Body of pancreas (tissue), 4 donors: ENCODE results near the gene ALDH1B1. TPM values are rescaled to one million over a fixed set of nuclear protein-coding genes. Genes with fewer than 3 reads are reported as not detected.

Source experiments
- ATAC-seq: fragments of 150-250 bp; one replicate; pipeline ENCODE4 v1.9.1; 2016
- DNase-seq, 4 donors: peaks; one replicate each; pipeline ENCODE4 v3.0.0-alpha.2; 2019
- H3K27ac ChIP-seq, 4 donors: fragments of 200-600 bp; sonication (generic); 1 replicate in 3 of 4; 2 replicates in 1 of 4; pipeline versions ENCODE4 v1.5.1 to v1.6.1; 2016 to 2019; ENCODE audit warnings: mild to moderate bottlenecking in 1 of 4, mixed read lengths in 1 of 4, moderate library complexity in 1 of 4
- H3K27me3 ChIP-seq, 2 donors: fragments of 200-600 bp; sonication (generic); one replicate each; pipeline ENCODE4 v1.6.0; 2016; ENCODE audit warnings: mild to moderate bottlenecking in 1 of 2
- H3K36me3 ChIP-seq, 2 donors: fragments of 200-600 bp; sonication (generic); replicated peaks in 1 of 2; 2 replicates each; pipeline ENCODE4 v1.5.1; 2016; ENCODE audit warnings: low read depth in 2 of 2; ENCODE audit not compliant: insufficient read depth in 1 of 2
- H3K4me1 ChIP-seq: fragments of 200-600 bp; sonication (generic); one replicate; pipeline ENCODE4 v1.6.0; 2016
- H3K4me3 ChIP-seq, 2 donors: fragments of 200-600 bp; sonication (generic); 1 replicate in 1 of 2; 2 replicates in 1 of 2; pipeline ENCODE4 v1.5.1; 2016 to 2019
- H3K9me3 ChIP-seq, 3 donors: fragments of 200-600 bp; sonication (generic); 1 replicate in 2 of 3; 2 replicates in 1 of 3; pipeline ENCODE4 v1.5.1; 2016
- CTCF ChIP-seq, 7 experiments: fragments of 450-650 bp in 4 of 7; fragments of 200-600 bp in 3 of 7; sonication (generic) in 3 of 7; IDR thresholded peaks; one replicate each; pipeline ENCODE4 v1.5.1; 2016 to 2019; ENCODE audit warnings: antibody characterized with exemption in 7 of 7
- POLR2A ChIP-seq, 3 donors: fragments of 450-650 bp; IDR thresholded peaks; one replicate each; pipeline ENCODE4 v1.6.1; 2016; ENCODE audit warnings: antibody characterized with exemption in 3 of 3, mild to moderate bottlenecking in 2 of 3
- WGBS, 2 donors: methylation state at CpG; one replicate each; pipeline ENCODE4 v1.1.5; 2017; 5-methylcytosine and 5-hydroxymethylcytosine counted together
- intact Hi-C: fragments of 100-400 bp; cut with DNase I; formaldehyde crosslinking; loops from one replicate; pipeline ENCODE4 v1.15.1; 2023
- total RNA-seq, 2 donors: library from RNA; depleted of rRNA; stranded (reverse); fragments of >200 nt; gene quantifications; one replicate each; pipeline ENCODE4 v1.1.0, GENCODE V29; 2016

ALDH1B1 gene
- total RNA-seq, 2 donors from 2014 or later: 11.7 to 17.5 TPM

GRCh38 chr9:38356851-38357250 lies 35.7 kb upstream of the ALDH1B1 start:
- intact Hi-C loops: loop anchor here (10.0 kb wide), 1 partner anchor 272 kb away; no protein-coding TSS in a partner anchor
- no peak overlapping the region for H3K27ac ChIP-seq

DNA sequence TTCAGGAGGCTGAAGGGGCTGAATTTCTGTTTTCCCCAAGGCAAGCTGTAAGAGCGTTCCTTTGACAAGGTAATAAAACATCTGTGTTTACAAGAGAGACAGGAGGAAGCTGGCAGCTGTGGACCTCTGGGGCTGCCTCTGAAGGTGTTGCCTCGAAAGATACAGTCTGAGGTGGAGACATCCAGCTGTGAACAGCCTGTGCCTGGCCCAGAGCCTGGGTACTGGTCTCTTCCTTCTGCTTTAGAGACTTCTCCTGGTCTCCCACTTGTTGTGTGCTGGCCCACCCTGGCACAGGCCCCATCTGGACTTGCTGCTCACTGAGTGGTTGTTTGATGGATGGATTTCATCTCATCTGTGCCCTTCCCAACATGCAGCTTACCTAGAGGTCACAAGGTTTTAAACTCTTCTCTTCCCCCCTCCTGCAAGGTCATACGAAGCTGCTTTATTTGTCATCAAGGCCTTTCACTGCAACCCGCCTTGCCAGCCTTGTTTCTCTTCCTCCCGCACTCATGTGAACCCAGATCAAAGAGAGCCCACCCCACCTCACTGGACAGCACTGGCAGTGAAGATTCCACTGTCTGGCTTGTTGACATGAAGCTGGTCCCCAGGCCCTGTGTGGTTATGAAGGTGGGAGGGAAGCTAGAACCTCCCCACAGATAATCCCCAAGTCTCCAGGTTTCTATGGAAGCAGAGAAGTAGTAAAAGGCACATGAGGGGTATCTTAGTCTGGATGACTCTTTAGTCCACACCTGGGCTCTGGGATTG lies 35.0 kb upstream of the ALDH1B1 start:
- H3K27me3 ChIP-seq: no peaks in the 10 kb centered on the region
- DNase-seq: peak in 1 of 4 donors; percentile 2
- ATAC-seq: no peak
- no peak overlapping the region for H3K27ac ChIP-seq
- H3K4me3 ChIP-seq: no peak overlapping the region
- 76 to 82% methylated on average over 5 of the region's 5 CpGs for WGBS, 2 donors
- TF ChIP-seq CTCF (IDR thresholded peaks at IDR 0.05): no peak
- intact Hi-C loops: loop anchor here (10.0 kb wide), 1 partner anchor 273 kb away; no protein-coding TSS in a partner anchor
- H3K4me1 ChIP-seq: no peaks in the 10 kb centered on the region
- no peaks in the 10 kb centered on the region for H3K36me3 ChIP-seq
- no peaks in the 10 kb centered on the region for H3K9me3 ChIP-seq

More at GRCh38 chr9:38356851-38357250, 35.7 kb upstream of the ALDH1B1 start:
- Histone ChIP-seq H3K4me3 (no peak overlapping the region), H3K4me1 (no peaks in the 10 kb centered on the region), H3K36me3 (no peaks in the 10 kb centered on the region), H3K27me3 (no peaks in the 10 kb centered on the region), H3K9me3 (no peaks in the 10 kb centered on the region)
- peak in 1 of 4 donors; percentile 2 for DNase-seq
- TF ChIP-seq POLR2A (IDR thresholded peaks at IDR 0.05) (no peak), CTCF (IDR thresholded peaks at IDR 0.05) (no peak)
- no peak for ATAC-seq
- 68 to 81% methylated on average over 5 of the region's 5 CpGs for WGBS, 2 donors

DNA sequence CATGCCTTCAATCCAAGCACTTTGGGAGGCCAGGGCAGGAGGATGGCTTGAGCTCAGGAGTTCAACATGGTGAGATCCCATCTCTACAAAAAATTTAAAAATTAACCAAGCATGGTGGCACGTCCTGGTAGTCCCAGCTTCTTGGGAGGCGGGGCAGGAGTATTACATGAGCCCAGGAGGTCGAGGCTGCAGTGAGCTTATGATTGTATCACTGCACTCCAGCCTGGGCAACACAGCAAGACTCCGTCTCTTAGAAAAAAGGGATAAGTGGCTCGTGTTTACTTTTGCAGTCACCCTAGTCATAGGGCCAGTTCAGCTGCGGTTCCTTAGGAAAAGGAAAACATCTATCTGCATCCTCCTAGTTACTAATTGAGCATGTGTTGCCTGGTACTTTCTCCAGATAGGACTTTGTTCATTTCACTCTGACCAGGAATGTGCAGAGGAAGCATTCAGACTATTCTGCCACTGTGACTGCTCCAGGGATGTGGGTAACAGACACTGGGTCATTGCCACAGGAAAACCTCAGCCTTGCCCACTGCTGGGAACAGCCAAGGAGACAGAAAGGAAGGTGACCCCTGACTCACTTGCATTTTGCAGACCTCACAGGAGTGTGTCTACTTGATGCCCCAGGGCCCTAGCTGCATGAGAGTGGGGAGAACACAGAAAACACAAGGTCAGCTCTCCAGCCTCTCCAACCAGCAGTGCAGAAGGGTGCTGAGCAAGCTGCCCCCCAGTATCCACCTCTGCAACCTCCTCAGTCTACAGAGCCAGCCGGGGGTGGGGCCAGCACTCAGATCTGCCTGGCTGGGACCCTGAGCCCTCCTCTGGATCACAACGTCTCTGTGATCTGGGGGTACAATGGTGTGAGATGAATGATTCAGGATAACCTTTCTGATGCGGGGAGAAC lies 33.9 kb upstream of the ALDH1B1 start:
- peak in 1 of 4 donors; percentile 2 for DNase-seq
- intact Hi-C loops: loop anchor here (10.0 kb wide), 1 partner anchor 274 kb away; no protein-coding TSS in a partner anchor
- no peaks in the 10 kb centered on the region for H3K9me3 ChIP-seq
- 68 to 79% methylated on average over 8 to 9 of the region's 9 CpGs for WGBS, 2 donors
- H3K36me3 ChIP-seq: no peaks in the 10 kb centered on the region
- H3K27ac ChIP-seq: no peak overlapping the region
- TF ChIP-seq CTCF (IDR thresholded peaks at IDR 0.05) (no peak), POLR2A (IDR thresholded peaks at IDR 0.05) (no peak)
- peaks cover 5% of the 10 kb centered on the region for H3K4me1 ChIP-seq
- no peak for ATAC-seq
- no peak overlapping the region for H3K4me3 ChIP-seq
- no peaks in the 10 kb centered on the region for H3K27me3 ChIP-seq

GRCh38 chr9:38359297-38359653 lies 33.2 kb upstream of the ALDH1B1 start:
- intact Hi-C loops: loop anchor here (10.0 kb wide), 1 partner anchor 274 kb away; no protein-coding TSS in a partner anchor
- no peaks in the 10 kb centered on the region for H3K36me3 ChIP-seq
- peaks cover 5% of the 10 kb centered on the region for H3K4me1 ChIP-seq
- no peak for TF ChIP-seq CTCF (IDR thresholded peaks at IDR 0.05)
- no peak for TF ChIP-seq POLR2A (IDR thresholded peaks at IDR 0.05)
- H3K27me3 ChIP-seq: no peaks in the 10 kb centered on the region
- H3K9me3 ChIP-seq: no peaks in the 10 kb centered on the region
- no peak for ATAC-seq
- DNase-seq: no peak
- 84 to 90% methylated on average over 6 of the region's 6 CpGs for WGBS, 2 donors
- no peak overlapping the region for H3K4me3 ChIP-seq
- no peak overlapping the region for H3K27ac ChIP-seq
